Prostate gland (tissue), 2 donors: ENCODE measurements around the gene CCDC188.

Experiments used
- POLR2A ChIP-seq: fragments of 450-650 bp; IDR thresholded peaks from one replicate; pipeline ENCODE4 v1.6.1; 2016; ENCODE audit warnings: antibody characterized with exemption, mild to moderate bottlenecking
- POLR2AphosphoS5 ChIP-seq: sonication (generic); formaldehyde crosslinking; IDR thresholded peaks from one replicate; pipeline ENCODE4 v1.6.1; 2017; ENCODE audit warnings: antibody characterized with exemption
- TF ChIP-seq, protein P1 (sequence below), 4 experiments: fragments of 200-600 bp in 2 of 4; fragments of 450-650 bp in 2 of 4; sonication (generic) in 2 of 4; IDR thresholded peaks; 1 replicate in 3 of 4; 2 replicates in 1 of 4; pipeline ENCODE4 v1.5.1; 2016 to 2019; ENCODE audit warnings: antibody characterized with exemption in 4 of 4, mild to moderate bottlenecking in 2 of 4, moderate library complexity in 2 of 4

DNA sequence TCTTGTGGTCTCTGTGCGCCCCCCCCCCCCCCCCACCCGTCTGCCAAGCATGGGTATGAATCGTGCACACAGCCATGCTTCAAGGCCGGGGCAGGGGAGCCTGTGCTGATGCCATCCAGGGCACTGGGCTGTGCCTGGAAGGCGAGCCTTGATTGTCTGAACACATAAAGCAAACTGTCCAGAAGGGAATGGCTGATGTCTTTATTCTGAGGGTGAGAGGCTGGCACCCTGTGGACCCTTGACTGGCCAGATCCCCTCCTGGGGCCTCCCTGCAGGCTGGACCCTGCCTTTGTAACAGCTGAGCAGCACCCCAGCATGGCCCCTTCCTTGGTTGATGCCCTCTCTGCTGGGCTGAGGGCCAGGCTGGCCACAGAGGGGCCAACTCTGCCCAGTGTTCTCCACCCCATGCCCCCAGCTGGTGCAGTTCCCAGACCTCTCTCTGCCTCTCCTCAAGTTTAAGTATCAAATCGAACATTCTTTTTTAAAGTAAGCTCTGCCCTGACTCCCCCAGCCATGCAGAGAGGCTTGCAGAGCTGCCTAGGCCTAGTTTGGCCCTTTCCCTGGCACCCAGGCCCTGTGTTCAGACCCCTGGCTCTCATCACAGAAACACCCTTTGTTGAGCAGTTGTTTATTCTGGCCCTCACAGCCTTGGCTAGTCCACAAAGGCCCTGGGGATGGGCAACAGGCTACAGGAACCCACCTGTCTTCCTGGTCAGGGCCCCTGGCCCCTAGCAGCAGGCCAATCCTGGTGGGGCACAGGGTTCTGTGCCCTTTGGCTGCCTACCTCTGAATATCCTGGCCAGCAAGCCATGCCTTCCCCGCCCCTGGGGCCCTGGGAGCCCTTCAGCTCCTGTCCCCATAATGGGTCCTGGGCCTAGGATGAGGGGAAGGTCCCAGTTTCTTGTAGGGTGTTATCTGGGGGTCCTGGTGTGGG, 38.9 kb downstream of the CCDC188 start:
- TF ChIP-seq POLR2AphosphoS5: no peak
- TF ChIP-seq, protein P1, sequence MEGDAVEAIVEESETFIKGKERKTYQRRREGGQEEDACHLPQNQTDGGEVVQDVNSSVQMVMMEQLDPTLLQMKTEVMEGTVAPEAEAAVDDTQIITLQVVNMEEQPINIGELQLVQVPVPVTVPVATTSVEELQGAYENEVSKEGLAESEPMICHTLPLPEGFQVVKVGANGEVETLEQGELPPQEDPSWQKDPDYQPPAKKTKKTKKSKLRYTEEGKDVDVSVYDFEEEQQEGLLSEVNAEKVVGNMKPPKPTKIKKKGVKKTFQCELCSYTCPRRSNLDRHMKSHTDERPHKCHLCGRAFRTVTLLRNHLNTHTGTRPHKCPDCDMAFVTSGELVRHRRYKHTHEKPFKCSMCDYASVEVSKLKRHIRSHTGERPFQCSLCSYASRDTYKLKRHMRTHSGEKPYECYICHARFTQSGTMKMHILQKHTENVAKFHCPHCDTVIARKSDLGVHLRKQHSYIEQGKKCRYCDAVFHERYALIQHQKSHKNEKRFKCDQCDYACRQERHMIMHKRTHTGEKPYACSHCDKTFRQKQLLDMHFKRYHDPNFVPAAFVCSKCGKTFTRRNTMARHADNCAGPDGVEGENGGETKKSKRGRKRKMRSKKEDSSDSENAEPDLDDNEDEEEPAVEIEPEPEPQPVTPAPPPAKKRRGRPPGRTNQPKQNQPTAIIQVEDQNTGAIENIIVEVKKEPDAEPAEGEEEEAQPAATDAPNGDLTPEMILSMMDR (IDR thresholded peaks at IDR 0.05): no peak
- no peak for TF ChIP-seq POLR2A
